Epithelial cell of proximal tubule (primary cell): ENCODE data around the gene SPINT1. TPM values are rescaled to one million over a fixed set of nuclear protein-coding genes. Genes with fewer than 3 reads are reported as not detected.

Experiments
- DNase-seq: peaks from one replicate; pipeline ENCODE4 v3.0.0-alpha.2; 2011; ENCODE audit warnings: low read depth
- H3K4me3 ChIP-seq: 2 replicates; pipeline ENCODE4 v1.5.1; 2011; ENCODE audit warnings: low read depth, mild to moderate bottlenecking, low read length
- CTCF ChIP-seq: conservative IDR thresholded peaks from 2 replicates; pipeline ENCODE4 v1.5.1; 2012; ENCODE audit warnings: low read depth, mild to moderate bottlenecking, low read length
- total RNA-seq: library from RNA; depleted of rRNA; stranded (reverse); fragments of >200 nt; gene quantifications from 2 replicates; pipeline ENCODE4 v1.2.3, GENCODE V29; 2015

Gene SPINT1
- total RNA-seq, 1 donor from 2014 or later: 319 TPM

GRCh38 chr15:40872791-40873693 is 29.2 kb downstream of the SPINT1 start:
- TF ChIP-seq CTCF: no peak
- peak overlapping the region; percentile 63 for H3K4me3 ChIP-seq
- no peak for DNase-seq

- H3K4me3 ChIP-seq: peak within 1 kb of the TSS; percentile 63
- DNase-seq: no peak
- TF ChIP-seq CTCF: peak; percentile 46
Observed at GRCh38 chr15:40873694-40874561, 30.1 kb downstream of the SPINT1 start, which contains the start of gene RHOV. RHOV (minus strand) TSS chr15:40874234; CDS start chr15:40874139, 95 bp downstream.

DNA sequence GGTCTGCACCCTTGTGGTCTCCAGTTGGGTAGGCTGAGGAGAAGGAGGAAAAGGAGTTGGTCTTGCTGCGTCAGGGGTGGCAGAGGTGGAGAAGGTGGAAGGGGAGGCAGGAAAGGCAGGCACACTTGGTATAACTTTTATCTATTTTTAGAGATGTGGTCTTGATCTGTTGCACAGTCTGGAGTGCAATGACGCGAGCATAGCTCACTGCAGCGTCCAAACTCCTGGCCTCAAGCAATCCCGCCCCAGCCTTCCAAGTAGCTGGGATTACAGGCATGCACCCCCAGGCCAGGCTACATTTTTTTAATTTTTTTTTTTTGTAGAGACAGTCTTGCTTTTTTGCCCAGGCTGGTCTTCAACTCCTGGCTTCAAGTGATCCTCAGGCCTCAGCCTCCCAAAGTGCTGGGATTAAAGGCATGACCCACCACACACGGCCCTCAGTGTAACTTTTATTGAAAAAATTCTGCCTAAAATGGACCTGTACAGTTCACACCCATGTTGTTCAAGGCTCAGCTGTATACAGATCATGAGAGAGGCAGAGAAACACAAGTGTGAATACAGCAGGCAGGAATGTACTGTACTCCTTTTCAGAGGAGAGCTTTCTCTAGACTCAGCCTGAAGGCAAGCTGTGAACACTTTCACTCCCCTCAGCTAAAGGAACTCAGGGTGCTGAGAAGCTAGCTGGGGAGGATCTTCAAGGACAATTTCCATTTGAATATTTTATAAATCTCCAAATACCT is 32.3 kb downstream of the SPINT1 start:
- TF ChIP-seq CTCF: no peak
- DNase-seq: no peak
- H3K4me3 ChIP-seq: no peak overlapping the region

DNA sequence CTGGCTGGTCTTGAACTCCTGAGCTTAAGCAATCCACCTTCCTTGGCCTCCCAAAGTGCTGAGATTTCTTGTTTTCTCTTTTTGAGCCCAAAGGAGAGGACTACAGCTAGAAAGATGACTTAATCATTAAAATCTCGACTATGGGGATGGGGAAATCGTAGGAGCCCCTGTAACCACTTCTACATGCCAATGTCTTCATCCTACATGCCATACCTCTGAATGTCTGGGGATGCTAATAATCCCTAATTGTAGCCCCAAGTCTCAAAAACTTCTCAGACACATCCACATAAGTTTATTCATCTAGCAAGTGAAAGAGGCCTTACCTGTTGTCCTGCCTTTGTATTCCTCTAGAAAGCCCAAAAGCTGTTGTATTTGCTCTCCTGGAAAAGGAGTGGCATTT is 33.8 kb downstream of the SPINT1 start:
- no peak for DNase-seq
- H3K4me3 ChIP-seq: no peak overlapping the region
- no peak for TF ChIP-seq CTCF

DNA sequence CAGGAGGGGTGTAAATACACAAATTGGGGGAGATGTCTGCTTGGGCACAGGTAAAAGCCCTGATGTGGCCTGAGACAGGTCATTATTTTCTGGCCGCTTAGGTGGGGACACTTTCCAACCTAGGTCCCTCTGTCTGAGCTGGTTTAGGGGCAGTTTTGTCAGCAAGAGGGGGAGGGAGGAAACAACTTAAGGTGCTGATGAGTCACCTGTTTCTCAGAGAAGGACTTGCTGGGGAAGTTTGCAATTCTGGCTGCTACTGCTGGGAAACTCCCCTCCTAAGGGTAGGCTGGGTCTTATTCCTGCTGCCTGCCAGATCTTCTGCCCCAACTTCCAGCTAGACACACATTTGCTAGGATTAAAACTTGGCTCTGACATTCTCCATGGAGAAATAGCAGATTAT is 34.9 kb downstream of the SPINT1 start:
- H3K4me3 ChIP-seq: no peak overlapping the region
- TF ChIP-seq CTCF: no peak
- peak; percentile 65 for DNase-seq

GRCh38 chr15:40879609-40880008 is 35.8 kb downstream of the SPINT1 start:
- TF ChIP-seq CTCF: no peak
- no peak overlapping the region for H3K4me3 ChIP-seq
- no peak for DNase-seq
